Kidney (tissue), 14 donors: ENCODE data around the gene DYNLT5. TPM values are rescaled to one million over a fixed set of nuclear protein-coding genes. Genes with fewer than 3 reads are reported as not detected.

Experiments
- DNase-seq, 5 donors: peaks; one replicate each; pipeline ENCODE4 v3.0.0-alpha.2; 2013 to 2020
- FAIRE-seq: peaks from 2 replicates; lab custom pipeline; 2012; peaks lifted over from hg19 to GRCh38; lab: Jason Lieb, UNC
- H3K27ac ChIP-seq, 2 donors: one replicate each; pipeline ENCODE4 v1.7.0; 2013; ENCODE audit warnings: low read depth in 2 of 2, low read length in 2 of 2, inconsistent platforms in 1 of 2
- H3K27me3 ChIP-seq: one replicate; pipeline ENCODE4 v1.7.1; 2013; ENCODE audit warnings: low read length, inconsistent platforms; ENCODE audit not compliant: control insufficient read depth, insufficient read depth
- H3K36me3 ChIP-seq, 3 donors: one replicate each; pipeline versions ENCODE4 v1.7.0 to v1.7.1; 2013; ENCODE audit warnings: low read length in 3 of 3, control low read depth in 1 of 3, inconsistent platforms in 1 of 3; ENCODE audit not compliant: insufficient read depth in 3 of 3, control insufficient read depth in 2 of 3
- H3K4me1 ChIP-seq, 3 donors: one replicate each; pipeline versions ENCODE4 v1.7.0 to v1.7.1; 2013; ENCODE audit warnings: low read length in 3 of 3, inconsistent platforms in 1 of 3, low read depth in 1 of 3; ENCODE audit not compliant: control insufficient read depth in 2 of 3, insufficient read depth in 2 of 3
- H3K4me3 ChIP-seq, 3 donors: one replicate each; pipeline versions ENCODE4 v1.7.0 to v1.8.1; 2013; ENCODE audit warnings: low read length in 3 of 3, control low read depth in 1 of 3, inconsistent platforms in 1 of 3
- H3K9ac ChIP-seq, 3 donors: one replicate each; pipeline versions ENCODE4 v1.7.0 to v1.7.1; 2013; ENCODE audit warnings: low read length in 3 of 3, control low read depth in 1 of 3, inconsistent platforms in 1 of 3
- H3K9me3 ChIP-seq, 3 donors: one replicate each; pipeline versions ENCODE4 v1.7.0 to v1.7.1; 2013; ENCODE audit warnings: low read length in 3 of 3, control low read depth in 1 of 3, inconsistent platforms in 1 of 3; ENCODE audit not compliant: control insufficient read depth in 2 of 3, insufficient read depth in 1 of 3
- CTCF ChIP-seq: IDR thresholded peaks from 3 replicates; pipeline ENCODE4 v1.5.1; 2012; ENCODE audit warnings: mild to moderate bottlenecking, moderate library complexity, borderline replicate concordance; ENCODE audit not compliant: insufficient read depth; ENCODE audit errors: extremely low read depth
- intact Hi-C: fragments of 100-400 bp; cut with DNase I; formaldehyde crosslinking; loops from one replicate; pipeline ENCODE4 v1.11.1; 2022
- polyA plus RNA-seq: library from polyadenylated mRNA; stranded (reverse); fragments of 350-450 nt; fragmentation: Illumina TruSeq; extraction: RNeasy Lipid Tissue Mini Kit (QIAGEN cat#74804); gene quantifications from one replicate; pipeline ENCODE4 v1.2.3, GENCODE V29; 2014; ENCODE audit warnings: low read depth, low replicate concordance; ENCODE audit not compliant: insufficient read depth
- total RNA-seq: library from RNA; stranded (reverse); fragmentation: NEBNext Ultra II Directional; extraction: Animal tissue kit (Norgen Biotek cat#: 25700); gene quantifications from one replicate; pipeline ENCODE4 v1.2.1, GENCODE V29; 2021
- donor health status: control.
- donor health status: control.
- donor health status: control.
- donor health status: control.
- donor health status: control.
- donor health status: DM: yes; HTN: yes; CAD: no.
- donor health status: Normal renal cell carcinoma (clear cell type).

Gene DYNLT5
- total and polyA plus RNA-seq, 2 donors from 2014 or later = 0.41 to 1.4 TPM

DNA sequence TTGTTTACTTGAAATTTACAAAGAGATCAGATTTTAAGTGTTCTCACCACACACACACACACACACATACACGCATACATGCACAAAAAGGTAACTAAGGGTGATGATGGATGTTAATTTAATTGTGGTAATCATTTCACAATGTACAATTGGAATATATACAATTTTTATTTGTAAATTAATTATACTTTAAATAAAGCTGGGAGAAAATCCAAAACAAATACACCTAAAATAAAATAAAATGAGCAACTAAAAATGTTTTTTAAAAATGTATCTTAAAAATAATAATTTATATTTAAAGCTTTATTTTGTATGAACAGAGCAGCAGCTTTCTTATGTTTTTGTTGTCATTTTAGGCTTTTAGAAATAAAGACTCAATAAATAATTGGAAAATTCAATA lies 57.0 kb downstream of the DYNLT5 start:
- FAIRE-seq (peak; percentile 87), DNase-seq (no peak)
- no peak for TF ChIP-seq CTCF
- no peak overlapping the region for H3K27ac ChIP-seq
- H3K4me1 ChIP-seq = no peaks in the 10 kb centered on the region
- no peak overlapping the region for H3K9ac ChIP-seq
- no peaks in the 10 kb centered on the region for H3K27me3 ChIP-seq
- no peak overlapping the region for H3K4me3 ChIP-seq
- H3K36me3 ChIP-seq = no peaks in the 10 kb centered on the region
- intact Hi-C loops = no loop called here
- H3K9me3 ChIP-seq = no peaks in the 10 kb centered on the region

GRCh38 chr1:66809736-66810326 lies 57.6 kb downstream of the DYNLT5 start:
- peak in 1 of 5 donors; percentile 1 for DNase-seq
- no peaks in the 10 kb centered on the region for H3K36me3 ChIP-seq
- no peak for FAIRE-seq

DNA sequence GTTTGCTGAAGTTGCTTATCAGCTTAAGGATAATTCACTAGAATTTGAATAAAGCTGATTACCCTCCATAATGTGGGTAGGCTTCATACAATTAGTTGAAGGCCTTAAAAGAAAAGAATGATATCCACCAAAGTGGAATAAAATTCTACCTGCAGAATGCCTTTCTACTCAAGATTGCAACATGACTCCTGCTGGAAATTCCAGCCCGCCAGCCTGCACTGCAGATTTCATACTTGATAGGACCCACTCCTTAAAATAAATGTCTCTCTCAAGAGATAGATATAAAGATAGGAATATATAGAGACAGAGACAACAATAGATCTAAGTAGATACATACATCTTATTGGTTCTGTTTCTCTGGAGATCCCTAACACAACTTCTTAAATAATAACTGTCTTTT lies 72.5 kb downstream of the DYNLT5 start:
- DNase-seq (no peak), FAIRE-seq (no peak)
- H3K9me3 ChIP-seq = no peaks in the 10 kb centered on the region

More at GRCh38 chr1:66809736-66810326, 57.6 kb downstream of the DYNLT5 start:
- Histone ChIP-seq H3K4me1 (no peaks in the 10 kb centered on the region), H3K27me3 (no peaks in the 10 kb centered on the region), H3K4me3 (no peak overlapping the region), H3K9me3 (no peaks in the 10 kb centered on the region), H3K27ac (no peak overlapping the region), H3K9ac (no peak overlapping the region)
- TF ChIP-seq CTCF = no peak
- intact Hi-C loops = no loop called here

More for the DNA sequence above, 72.5 kb downstream of the DYNLT5 start:
- H3K4me3 ChIP-seq = no peak overlapping the region
- intact Hi-C loops = no loop called here
- H3K4me1 ChIP-seq = no peaks in the 10 kb centered on the region
- no peaks in the 10 kb centered on the region for H3K27me3 ChIP-seq
- TF ChIP-seq CTCF = no peak
- H3K9ac ChIP-seq = no peak overlapping the region
- no peak overlapping the region for H3K27ac ChIP-seq
- H3K36me3 ChIP-seq = no peaks in the 10 kb centered on the region

Other genes starting within 250 kb of the DYNLT5 start
- gene SGIP1, start 218.3 kb upstream of the DYNLT5 start, total RNA-seq = 11.2 TPM
- gene SGIP1, start 218.3 kb upstream of the DYNLT5 start, polyA plus RNA-seq = 8.3 TPM
- not detected for gene INSL5, start 48.8 kb downstream of the DYNLT5 start, total RNA-seq
- not detected for gene INSL5, start 48.8 kb downstream of the DYNLT5 start, polyA plus RNA-seq
- 26.8 TPM for gene DNAI4, start 172.4 kb downstream of the DYNLT5 start, total RNA-seq
- 4.1 TPM for gene DNAI4, start 172.4 kb downstream of the DYNLT5 start, polyA plus RNA-seq
- 47.6 TPM for gene MIER1, start 172.5 kb downstream of the DYNLT5 start, total RNA-seq
- 9.4 TPM for gene MIER1, start 172.5 kb downstream of the DYNLT5 start, polyA plus RNA-seq